RWPE2 (cell line): Measurements from ENCODE around the gene CCDC40.

Experiments
- ATAC-seq: fragments of 200-7000 bp; cut with Tn5 transposase; 3 replicates; pipeline ENCODE4 v1.9.1; 2021; ENCODE audit warnings: low read depth
- DNase-seq: peaks from one replicate; pipeline ENCODE4 v3.0.0-alpha.2; 2020; ENCODE audit warnings: low spot score
- H3K27ac ChIP-seq: fragments of 450-650 bp; 2 replicates; pipeline ENCODE4 v1.5.1; 2017; ENCODE audit warnings: mild to moderate bottlenecking; ENCODE audit not compliant: poor library complexity, severe bottlenecking
- H3K27me3 ChIP-seq: fragments of 250-450 bp; sonication (Bioruptor Pico); 2 replicates; pipeline ENCODE4 v1.5.1; 2021; ENCODE audit warnings: mild to moderate bottlenecking, moderate library complexity; ENCODE audit not compliant: insufficient read depth, poor library complexity, severe bottlenecking
- H3K36me3 ChIP-seq: fragments of 250-450 bp; sonication (Bioruptor Pico); 2 replicates; pipeline ENCODE4 v1.5.1; 2020; ENCODE audit warnings: low read depth, mild to moderate bottlenecking, moderate library complexity
- H3K4me1 ChIP-seq: fragments of 250-450 bp; sonication (Bioruptor Pico); 2 replicates; pipeline ENCODE4 v1.5.1; 2021; ENCODE audit warnings: mild to moderate bottlenecking, moderate library complexity; ENCODE audit not compliant: insufficient read depth, poor library complexity, severe bottlenecking
- H3K4me3 ChIP-seq: fragments of 250-450 bp; sonication (Bioruptor Pico); 2 replicates; pipeline ENCODE4 v1.5.1; 2021; ENCODE audit warnings: mild to moderate bottlenecking, moderate library complexity; ENCODE audit not compliant: severe bottlenecking
- H3K9me3 ChIP-seq: fragments of 250-450 bp; sonication (Bioruptor Pico); 2 replicates; pipeline ENCODE4 v1.5.1; 2021; ENCODE audit warnings: mild to moderate bottlenecking, moderate library complexity; ENCODE audit not compliant: severe bottlenecking
- CTCF ChIP-seq: fragments of 450-650 bp; IDR thresholded peaks from one replicate; pipeline ENCODE4 v1.5.1; 2017; ENCODE audit warnings: mild to moderate bottlenecking, moderate library complexity; ENCODE audit not compliant: poor library complexity, severe bottlenecking

Gene CCDC40

DNA sequence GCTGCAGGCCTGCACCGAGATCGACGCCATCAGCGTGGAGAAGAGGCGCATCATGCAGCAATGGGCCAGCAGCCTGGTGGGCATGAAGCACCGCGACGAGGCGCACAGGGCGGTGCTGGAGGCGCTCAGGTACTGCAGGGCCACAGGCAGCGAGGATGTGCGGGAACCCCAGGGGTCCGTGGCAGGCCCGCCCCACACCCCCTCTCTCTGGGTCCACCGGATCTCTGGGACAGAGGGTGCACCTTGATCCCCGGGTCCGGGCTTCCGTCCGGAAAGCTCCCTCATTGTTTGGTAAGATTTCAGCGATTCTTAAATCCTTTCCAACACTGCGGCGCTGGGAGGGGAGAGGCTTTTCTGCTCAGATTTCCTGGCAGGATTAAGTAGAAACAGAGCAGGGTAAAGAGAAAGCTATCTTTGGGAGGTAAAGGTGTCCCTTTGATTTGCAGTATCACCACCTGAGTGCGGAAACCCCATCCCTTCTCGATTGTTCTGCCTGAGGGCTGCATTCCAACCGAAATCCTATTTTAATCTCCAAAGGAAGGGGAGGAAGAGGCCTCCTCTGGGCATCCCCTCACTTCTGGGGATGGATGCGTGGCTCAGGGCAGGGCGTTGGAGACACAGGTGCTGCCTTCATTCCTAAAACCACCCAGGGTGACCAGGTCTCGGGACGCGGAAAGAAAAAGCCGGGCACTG lies 29.2 kb downstream of the CCDC40 start:
- no peaks in the 10 kb centered on the region for H3K27me3 ChIP-seq
- H3K4me3 ChIP-seq: no peak overlapping the region
- H3K27ac ChIP-seq: no peak overlapping the region
- ATAC-seq (no peak), DNase-seq (no peak)
- no peaks in the 10 kb centered on the region for H3K9me3 ChIP-seq
- H3K36me3 ChIP-seq: no peaks in the 10 kb centered on the region
- no peak for TF ChIP-seq CTCF
- H3K4me1 ChIP-seq: no peaks in the 10 kb centered on the region

DNA sequence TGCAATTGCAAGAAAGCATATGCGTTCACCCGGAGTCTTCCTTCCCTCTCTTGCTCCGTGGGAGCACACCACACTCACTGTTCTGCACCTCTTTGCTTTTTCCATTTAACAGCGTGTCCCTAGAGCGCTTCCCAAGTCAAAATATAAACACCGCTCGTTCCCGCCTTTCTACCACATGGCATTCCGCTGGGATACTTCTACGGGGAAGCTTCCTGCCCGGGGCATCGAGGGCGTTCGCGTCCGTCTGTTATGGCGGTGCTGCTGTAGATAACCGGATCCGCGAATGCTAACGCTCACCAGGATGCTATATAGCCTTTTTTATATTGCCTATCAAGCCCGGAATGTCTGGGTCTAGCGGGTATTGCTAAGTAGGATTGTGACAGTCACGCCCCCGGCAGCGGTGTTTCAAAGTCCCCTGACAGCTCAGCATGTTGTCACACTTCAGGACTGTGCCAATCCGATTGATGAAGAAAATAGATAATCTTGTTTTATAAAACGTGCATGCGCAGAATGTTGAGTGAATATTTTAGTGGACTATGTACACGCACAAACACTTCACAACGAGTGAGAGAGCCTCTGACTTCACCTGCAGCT lies 31.0 kb downstream of the CCDC40 start:
- Histone ChIP-seq H3K4me1 (no peaks in the 10 kb centered on the region), H3K4me3 (no peak overlapping the region), H3K9me3 (no peaks in the 10 kb centered on the region), H3K27me3 (no peaks in the 10 kb centered on the region), H3K27ac (no peak overlapping the region), H3K36me3 (no peaks in the 10 kb centered on the region)
- no peak for TF ChIP-seq CTCF
- ATAC-seq (no peak), DNase-seq (no peak)

DNA sequence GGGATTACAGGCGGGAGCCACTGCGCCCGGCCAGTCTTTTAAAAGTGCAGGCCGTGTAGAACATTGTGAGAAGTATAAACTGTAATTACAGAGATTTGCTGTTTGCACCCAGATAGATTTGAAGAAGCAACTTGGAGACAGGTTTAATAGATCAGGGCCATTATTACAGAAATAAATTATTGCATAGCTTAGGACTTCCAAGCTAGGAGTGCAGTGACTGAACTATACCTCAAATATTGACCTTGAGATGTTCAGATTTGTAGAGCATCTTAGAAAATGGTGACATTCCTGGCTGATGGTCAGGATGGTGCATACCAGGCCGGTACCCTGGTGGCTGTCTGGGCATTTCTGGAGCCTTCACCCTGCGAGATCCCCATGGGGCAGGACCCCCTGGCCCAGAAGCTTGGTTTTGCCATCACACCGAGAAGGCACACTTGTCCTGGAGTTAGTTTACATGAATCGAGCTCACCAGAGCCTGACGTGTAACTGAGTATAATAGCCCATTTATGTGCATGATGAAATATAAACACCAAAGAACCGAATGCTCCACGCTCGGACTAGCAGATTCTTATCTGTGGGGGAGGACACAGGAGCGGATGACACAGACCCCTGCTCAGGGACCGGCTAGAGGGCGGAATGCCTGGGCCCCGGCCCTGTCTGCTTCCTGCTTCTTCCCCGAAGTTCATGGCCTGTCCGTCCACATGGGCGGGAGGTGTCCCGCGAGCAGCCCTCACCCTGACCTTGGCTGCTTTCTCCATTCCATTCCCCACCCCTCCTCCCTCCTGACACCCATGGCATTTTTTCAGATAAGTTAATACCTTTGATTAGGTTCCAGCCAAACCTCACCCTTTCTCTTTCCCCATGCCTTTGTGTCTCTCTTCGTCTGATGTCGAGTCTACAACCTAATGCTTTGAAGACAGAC lies 32.1 kb downstream of the CCDC40 start:
- Histone ChIP-seq H3K36me3 (no peaks in the 10 kb centered on the region), H3K27me3 (no peaks in the 10 kb centered on the region), H3K9me3 (no peaks in the 10 kb centered on the region), H3K27ac (no peak overlapping the region), H3K4me1 (no peaks in the 10 kb centered on the region), H3K4me3 (no peak overlapping the region)
- no peak for TF ChIP-seq CTCF
- no peak for DNase-seq
- ATAC-seq: no peak

GRCh38 chr17:80070375-80071115 lies 34.1 kb downstream of the CCDC40 start:
- ATAC-seq (no peak), DNase-seq (no peak)
- Histone ChIP-seq H3K27ac (no peak overlapping the region), H3K27me3 (no peaks in the 10 kb centered on the region), H3K4me1 (no peaks in the 10 kb centered on the region), H3K36me3 (no peaks in the 10 kb centered on the region), H3K4me3 (no peak overlapping the region), H3K9me3 (no peaks in the 10 kb centered on the region)
- TF ChIP-seq CTCF: no peak
